ENCODE data around the gene SLAMF7. TPM values are rescaled to one million over a fixed set of nuclear protein-coding genes. Genes with fewer than 3 reads are reported as not detected.

The SLAMF7 gene
- polyA plus RNA-seq, 6 donors from 2014 or later, result 1.2 to 5.3 (median 3.0) TPM; not detected in 1

Other genes starting within 250 kb of the SLAMF7 start
- 100 to 1,000 TPM; 164 to 256 (median 194) TPM for gene SLAMF6, start 216.0 kb upstream of the SLAMF7 start, polyA plus RNA-seq (ENCODE audit: low read depth in 6 of 6)
- gene CD84, start 159.8 kb upstream of the SLAMF7 start, polyA plus RNA-seq (ENCODE audit: low read depth in 6 of 6), result 10 to 100 TPM in 5 of 6 donors, 1 to 10 TPM in 1; 8.5 to 20.6 (median 13.1) TPM
- gene SLAMF1, start 92.2 kb upstream of the SLAMF7 start, polyA plus RNA-seq (ENCODE audit: low read depth in 6 of 6), result 10 to 100 TPM; 18.9 to 36.6 (median 23.0) TPM
- 100 to 1,000 TPM; 129 to 163 (median 153) TPM for gene CD48, start 27.4 kb upstream of the SLAMF7 start, polyA plus RNA-seq (ENCODE audit: low read depth in 6 of 6)
- 100 to 1,000 TPM; 143 to 230 (median 167) TPM for gene LY9, start 56.9 kb downstream of the SLAMF7 start, polyA plus RNA-seq (ENCODE audit: low read depth in 6 of 6)
- under 1 TPM in 5 of 6 donors, not detected in 1; 0.32 to 0.97 (median 0.71) TPM for gene CD244, start 123.6 kb downstream of the SLAMF7 start, polyA plus RNA-seq (ENCODE audit: low read depth in 6 of 6)
- not detected for gene ITLN1, start 145.9 kb downstream of the SLAMF7 start, polyA plus RNA-seq (ENCODE audit: low read depth in 6 of 6)
- not detected for gene ITLN2, start 215.6 kb downstream of the SLAMF7 start, polyA plus RNA-seq (ENCODE audit: low read depth in 6 of 6)

Measured in naive B cell (primary cell).